Kidney (tissue), 14 donors: ENCODE results near the gene KATNAL1. TPM values are rescaled to one million over a fixed set of nuclear protein-coding genes. Genes with fewer than 3 reads are reported as not detected.

Experiments
- DNase-seq, 5 donors: peaks; one replicate each; pipeline ENCODE4 v3.0.0-alpha.2; 2013 to 2020
- FAIRE-seq: peaks from 2 replicates; lab custom pipeline; 2012; peaks lifted over from hg19 to GRCh38; lab: Jason Lieb, UNC
- H3K27ac ChIP-seq, 2 donors: one replicate each; pipeline ENCODE4 v1.7.0; 2013; ENCODE audit warnings: low read depth in 2 of 2, low read length in 2 of 2, inconsistent platforms in 1 of 2
- H3K27me3 ChIP-seq: one replicate; pipeline ENCODE4 v1.7.1; 2013; ENCODE audit warnings: low read length, inconsistent platforms; ENCODE audit not compliant: control insufficient read depth, insufficient read depth
- H3K36me3 ChIP-seq, 3 donors: one replicate each; pipeline versions ENCODE4 v1.7.0 to v1.7.1; 2013; ENCODE audit warnings: low read length in 3 of 3, control low read depth in 1 of 3, inconsistent platforms in 1 of 3; ENCODE audit not compliant: insufficient read depth in 3 of 3, control insufficient read depth in 2 of 3
- H3K4me1 ChIP-seq, 3 donors: one replicate each; pipeline versions ENCODE4 v1.7.0 to v1.7.1; 2013; ENCODE audit warnings: low read length in 3 of 3, inconsistent platforms in 1 of 3, low read depth in 1 of 3; ENCODE audit not compliant: control insufficient read depth in 2 of 3, insufficient read depth in 2 of 3
- H3K4me3 ChIP-seq, 3 donors: one replicate each; pipeline versions ENCODE4 v1.7.0 to v1.8.1; 2013; ENCODE audit warnings: low read length in 3 of 3, control low read depth in 1 of 3, inconsistent platforms in 1 of 3
- H3K9ac ChIP-seq, 3 donors: one replicate each; pipeline versions ENCODE4 v1.7.0 to v1.7.1; 2013; ENCODE audit warnings: low read length in 3 of 3, control low read depth in 1 of 3, inconsistent platforms in 1 of 3
- H3K9me3 ChIP-seq, 3 donors: one replicate each; pipeline versions ENCODE4 v1.7.0 to v1.7.1; 2013; ENCODE audit warnings: low read length in 3 of 3, control low read depth in 1 of 3, inconsistent platforms in 1 of 3; ENCODE audit not compliant: control insufficient read depth in 2 of 3, insufficient read depth in 1 of 3
- intact Hi-C: fragments of 100-400 bp; cut with DNase I; formaldehyde crosslinking; loops from one replicate; pipeline ENCODE4 v1.11.1; 2022
- polyA plus RNA-seq: library from polyadenylated mRNA; stranded (reverse); fragments of 350-450 nt; fragmentation: Illumina TruSeq; extraction: RNeasy Lipid Tissue Mini Kit (QIAGEN cat#74804); gene quantifications from one replicate; pipeline ENCODE4 v1.2.3, GENCODE V29; 2014; ENCODE audit warnings: low read depth, low replicate concordance; ENCODE audit not compliant: insufficient read depth
- total RNA-seq: library from RNA; stranded (reverse); fragmentation: NEBNext Ultra II Directional; extraction: Animal tissue kit (Norgen Biotek cat#: 25700); gene quantifications from one replicate; pipeline ENCODE4 v1.2.1, GENCODE V29; 2021
- TF ChIP-seq, protein P1 (sequence below): IDR thresholded peaks from 3 replicates; pipeline ENCODE4 v1.5.1; 2012; ENCODE audit warnings: mild to moderate bottlenecking, moderate library complexity, borderline replicate concordance; ENCODE audit not compliant: insufficient read depth; ENCODE audit errors: extremely low read depth
- donor health status: control.
- donor health status: control.
- donor health status: control.
- donor health status: control.
- donor health status: control.
- donor health status: DM: yes; HTN: yes; CAD: no.
- donor health status: Normal renal cell carcinoma (clear cell type).

Gene KATNAL1
- total and polyA plus RNA-seq, 2 donors from 2014 or later = 2.5 to 21.8 TPM

DNA sequence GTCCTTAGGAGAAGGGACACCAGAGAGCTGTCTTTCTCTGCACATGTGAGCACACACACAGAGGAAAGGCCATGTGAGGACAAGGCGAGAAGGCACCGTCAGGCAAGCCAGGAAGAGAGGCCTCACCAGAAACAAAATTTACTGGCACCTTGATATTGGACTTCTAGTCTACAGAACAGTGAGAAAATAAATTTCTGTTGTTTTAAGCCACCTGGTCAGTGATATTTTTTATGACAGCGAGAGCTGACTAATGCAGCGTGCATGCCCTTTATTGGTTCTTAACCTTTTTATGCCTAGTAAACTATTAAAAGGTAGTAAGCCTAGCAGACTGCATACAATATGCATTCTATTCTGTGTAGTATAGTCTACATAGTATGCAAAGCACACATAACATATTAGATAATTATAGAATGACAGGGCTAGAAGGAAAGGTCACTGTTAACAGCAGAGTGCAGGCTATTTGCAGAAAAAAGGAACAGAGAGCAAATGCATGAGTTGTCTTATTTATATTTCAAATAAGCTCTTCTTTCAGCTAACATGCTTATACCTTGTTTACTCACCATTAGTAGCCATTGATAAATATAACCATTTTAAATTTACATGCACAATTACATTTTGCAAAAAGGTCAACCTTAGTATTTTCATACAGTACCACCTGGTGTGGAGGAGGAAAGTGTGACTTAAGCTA, 25.2 kb upstream of the KATNAL1 start:
- intact Hi-C loops = no loop called here
- no peak overlapping the region for H3K9ac ChIP-seq
- TF ChIP-seq, protein P1, sequence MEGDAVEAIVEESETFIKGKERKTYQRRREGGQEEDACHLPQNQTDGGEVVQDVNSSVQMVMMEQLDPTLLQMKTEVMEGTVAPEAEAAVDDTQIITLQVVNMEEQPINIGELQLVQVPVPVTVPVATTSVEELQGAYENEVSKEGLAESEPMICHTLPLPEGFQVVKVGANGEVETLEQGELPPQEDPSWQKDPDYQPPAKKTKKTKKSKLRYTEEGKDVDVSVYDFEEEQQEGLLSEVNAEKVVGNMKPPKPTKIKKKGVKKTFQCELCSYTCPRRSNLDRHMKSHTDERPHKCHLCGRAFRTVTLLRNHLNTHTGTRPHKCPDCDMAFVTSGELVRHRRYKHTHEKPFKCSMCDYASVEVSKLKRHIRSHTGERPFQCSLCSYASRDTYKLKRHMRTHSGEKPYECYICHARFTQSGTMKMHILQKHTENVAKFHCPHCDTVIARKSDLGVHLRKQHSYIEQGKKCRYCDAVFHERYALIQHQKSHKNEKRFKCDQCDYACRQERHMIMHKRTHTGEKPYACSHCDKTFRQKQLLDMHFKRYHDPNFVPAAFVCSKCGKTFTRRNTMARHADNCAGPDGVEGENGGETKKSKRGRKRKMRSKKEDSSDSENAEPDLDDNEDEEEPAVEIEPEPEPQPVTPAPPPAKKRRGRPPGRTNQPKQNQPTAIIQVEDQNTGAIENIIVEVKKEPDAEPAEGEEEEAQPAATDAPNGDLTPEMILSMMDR = no peak
- DNase-seq = no peak
- no peaks in the 10 kb centered on the region for H3K4me1 ChIP-seq
- no peak for FAIRE-seq
- H3K36me3 ChIP-seq = no peaks in the 10 kb centered on the region
- no peak overlapping the region for H3K27ac ChIP-seq
- no peak overlapping the region for H3K4me3 ChIP-seq
- H3K27me3 ChIP-seq = no peaks in the 10 kb centered on the region
- H3K9me3 ChIP-seq = no peaks in the 10 kb centered on the region

DNA sequence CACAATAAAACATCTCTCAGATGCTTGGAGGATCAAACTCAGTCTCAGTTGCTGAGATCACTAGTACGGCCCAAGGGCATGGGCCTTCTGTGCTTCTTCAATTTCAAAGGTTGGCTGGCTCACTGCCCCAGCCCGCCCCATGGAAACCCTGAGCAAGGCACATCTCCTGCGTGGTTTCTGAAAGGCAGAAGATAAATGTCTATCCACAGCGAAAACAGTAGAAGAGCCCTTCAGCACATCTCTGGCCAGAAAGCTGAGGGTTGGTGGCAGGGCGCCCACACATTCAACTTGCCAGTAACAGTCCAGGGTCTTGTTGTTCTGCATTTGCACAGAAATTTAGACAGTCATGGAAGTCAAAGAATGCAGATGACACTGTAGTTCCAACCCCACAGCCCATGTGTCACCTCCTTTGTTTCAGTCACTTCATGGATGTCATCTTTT, 24.0 kb upstream of the KATNAL1 start:
- no peak for FAIRE-seq
- no peak overlapping the region for H3K9ac ChIP-seq
- TF ChIP-seq, protein P1 = no peak
- H3K27me3 ChIP-seq = no peaks in the 10 kb centered on the region
- H3K27ac ChIP-seq = no peak overlapping the region
- no peaks in the 10 kb centered on the region for H3K4me1 ChIP-seq
- no peaks in the 10 kb centered on the region for H3K9me3 ChIP-seq
- no peaks in the 10 kb centered on the region for H3K36me3 ChIP-seq
- H3K4me3 ChIP-seq = no peak overlapping the region
- no peak for DNase-seq
- intact Hi-C loops = no loop called here

DNA sequence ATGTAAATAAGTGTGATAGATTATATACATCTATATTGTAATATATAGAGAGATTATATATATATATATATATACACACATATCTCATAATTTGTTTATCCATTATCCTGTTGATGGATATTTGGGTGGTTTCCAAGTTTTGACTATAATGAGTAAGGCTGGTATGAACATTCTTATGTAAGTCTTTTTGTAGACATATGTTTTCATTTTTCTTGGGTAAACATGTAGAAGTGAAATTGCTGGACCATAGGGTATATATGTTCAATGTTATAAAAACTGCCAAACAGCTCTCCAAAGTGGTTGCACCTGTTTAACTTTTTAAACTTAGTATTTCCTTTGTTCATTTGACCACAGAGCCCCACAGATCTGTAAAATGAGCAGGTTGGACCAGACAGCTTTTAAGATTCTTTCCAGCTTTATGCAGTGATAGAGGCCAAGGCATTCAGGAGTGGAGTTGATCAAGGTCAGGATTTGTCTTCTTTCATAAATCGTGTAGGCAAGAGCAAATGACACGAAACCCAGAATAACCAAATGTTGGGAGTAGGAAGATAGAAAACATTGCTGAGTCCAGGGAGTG, 21.7 kb upstream of the KATNAL1 start:
- DNase-seq (no peak), FAIRE-seq (no peak)
- Histone ChIP-seq H3K27me3 (no peaks in the 10 kb centered on the region), H3K4me3 (no peak overlapping the region), H3K4me1 (no peaks in the 10 kb centered on the region), H3K9ac (no peak overlapping the region), H3K27ac (no peak overlapping the region), H3K9me3 (no peaks in the 10 kb centered on the region), H3K36me3 (no peaks in the 10 kb centered on the region)
- TF ChIP-seq, protein P1 = no peak
- intact Hi-C loops = no loop called here

DNA sequence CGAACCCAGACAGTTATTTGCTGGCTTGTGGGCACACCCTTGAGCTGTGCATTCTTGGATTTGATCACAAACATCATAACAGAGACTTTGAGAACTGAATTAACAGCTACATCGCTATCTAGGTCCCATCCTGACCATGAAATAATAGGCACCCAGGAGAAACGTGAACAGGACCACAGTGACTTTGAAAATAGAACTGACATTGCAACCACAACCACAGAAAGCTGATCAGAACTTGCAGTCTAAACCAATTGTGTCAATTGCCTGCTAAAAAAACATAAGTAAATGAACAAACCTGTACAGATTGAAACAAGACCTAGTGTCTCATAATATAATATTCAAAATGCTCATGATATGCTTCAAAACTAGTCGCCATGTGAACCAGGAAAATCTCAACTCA, 18.3 kb upstream of the KATNAL1 start:
- intact Hi-C loops = no loop called here
- H3K27me3 ChIP-seq = no peaks in the 10 kb centered on the region
- DNase-seq = no peak
- no peak for FAIRE-seq
- no peak overlapping the region for H3K9ac ChIP-seq
- no peak overlapping the region for H3K4me3 ChIP-seq
- no peak overlapping the region for H3K27ac ChIP-seq
- H3K9me3 ChIP-seq = no peaks in the 10 kb centered on the region
- H3K4me1 ChIP-seq = no peaks in the 10 kb centered on the region
- no peaks in the 10 kb centered on the region for H3K36me3 ChIP-seq
- TF ChIP-seq, protein P1 = no peak
